ENCODE data around the gene CACNA2D4.

CACNA2D4 gene

DNA sequence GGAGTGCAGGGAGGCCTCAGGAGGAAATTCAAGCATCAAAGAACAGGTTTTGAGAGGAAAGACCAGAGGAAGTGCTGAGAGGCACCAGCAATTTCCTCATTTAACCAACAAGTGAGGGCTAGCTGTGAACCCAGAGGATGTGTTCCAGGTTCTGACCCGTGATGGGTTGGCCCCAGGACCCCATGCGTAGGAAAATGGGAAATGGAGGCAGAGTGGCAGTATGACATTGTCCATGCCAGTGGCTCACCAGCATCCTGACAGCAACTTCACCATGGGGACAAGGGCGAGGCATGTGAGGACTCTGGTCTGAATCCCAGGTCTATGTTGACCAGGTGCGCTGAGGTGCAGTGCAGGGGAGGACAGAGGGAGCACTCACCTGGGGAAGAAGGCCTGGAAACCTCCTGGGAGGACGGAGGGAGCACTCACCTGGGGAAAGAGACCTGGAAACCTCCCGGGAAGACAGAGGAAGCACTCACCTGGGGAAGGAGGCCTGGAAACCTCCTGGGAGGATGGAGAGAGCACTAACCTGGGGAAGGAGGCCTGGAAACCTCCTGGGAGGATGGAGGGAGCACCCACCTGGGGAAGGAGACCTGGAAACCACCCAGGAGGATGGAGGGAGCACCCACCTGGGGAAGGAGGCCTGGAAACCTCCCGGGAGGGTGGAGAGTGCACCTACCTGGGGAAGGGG is 6.7 kb upstream of the CACNA2D4 start:
- no peaks in the 10 kb centered on the region for H3K36me3 ChIP-seq (ENCODE audit: insufficient read depth, low read depth, low read length)
- no peak overlapping the region for H3K27ac ChIP-seq (ENCODE audit: low read length)
- H3K4me1 ChIP-seq (ENCODE audit: insufficient read depth, low read length), result no peaks in the 10 kb centered on the region
- H3K9me3 ChIP-seq (ENCODE audit: insufficient read depth, low read depth, low read length), result no peaks in the 10 kb centered on the region
- no peaks in the 10 kb centered on the region for H3K27me3 ChIP-seq (ENCODE audit: insufficient read depth, low read length)
- H3K9ac ChIP-seq (ENCODE audit: low read depth, low read length), result no peak overlapping the region
- H3K4me3 ChIP-seq (ENCODE audit: low read length), result no peak overlapping the region

GRCh38 chr12:1922985-1923384 is 4.5 kb upstream of the CACNA2D4 start:
- Histone ChIP-seq H3K27me3 (ENCODE audit: insufficient read depth, low read length) (no peaks in the 10 kb centered on the region), H3K9ac (ENCODE audit: low read depth, low read length) (no peak overlapping the region), H3K4me1 (ENCODE audit: insufficient read depth, low read length) (no peaks in the 10 kb centered on the region; the same call in 1 of the 2 replicates), H3K4me3 (ENCODE audit: low read length) (no peak overlapping the region), H3K36me3 (ENCODE audit: insufficient read depth, low read depth, low read length) (no peaks in the 10 kb centered on the region), H3K9me3 (ENCODE audit: insufficient read depth, low read depth, low read length) (no peaks in the 10 kb centered on the region), H3K27ac (ENCODE audit: low read length) (no peak overlapping the region)

DNA sequence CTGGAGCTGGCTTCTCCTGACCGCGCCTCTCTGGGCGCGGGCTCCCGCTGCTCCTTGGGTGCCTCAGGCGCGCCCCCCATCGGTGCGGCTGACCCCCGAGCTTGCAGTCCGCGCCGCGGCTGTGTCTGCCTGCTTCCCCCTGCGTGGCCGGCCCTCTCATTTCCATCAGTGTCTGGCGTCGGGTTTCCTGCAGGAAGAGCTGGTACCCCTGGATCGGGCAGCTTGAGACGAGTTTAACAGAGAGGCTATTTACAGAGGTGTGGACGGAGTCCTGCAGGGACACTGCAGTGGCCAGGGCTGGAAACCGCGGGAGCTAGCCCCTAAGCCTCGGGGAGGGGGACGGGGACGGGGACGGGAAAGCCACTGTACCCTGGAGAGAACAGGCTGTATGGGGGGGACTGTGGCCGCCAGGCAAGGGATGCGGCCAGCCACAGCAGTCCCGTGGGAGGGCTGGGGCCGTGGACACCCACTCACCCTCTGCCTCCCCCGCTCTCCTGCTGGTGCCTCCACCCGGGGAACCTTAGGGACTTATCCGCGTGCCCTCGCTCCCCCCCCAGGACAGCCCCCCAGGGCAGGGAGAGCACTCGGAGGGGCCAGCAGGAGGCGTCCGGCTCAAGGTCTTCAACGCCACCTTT is 3.7 kb upstream of the CACNA2D4 start:
- Histone ChIP-seq H3K27ac (ENCODE audit: low read length) (no peak overlapping the region), H3K36me3 (ENCODE audit: insufficient read depth, low read depth, low read length) (no peaks in the 10 kb centered on the region), H3K9me3 (ENCODE audit: insufficient read depth, low read depth, low read length) (no peaks in the 10 kb centered on the region), H3K9ac (ENCODE audit: low read depth, low read length) (no peak overlapping the region), H3K4me1 (ENCODE audit: insufficient read depth, low read length) (no peaks in the 10 kb centered on the region; the same call in 1 of the 2 replicates), H3K4me3 (ENCODE audit: low read length) (no peak overlapping the region), H3K27me3 (ENCODE audit: insufficient read depth, low read length) (no peaks in the 10 kb centered on the region)

DNA sequence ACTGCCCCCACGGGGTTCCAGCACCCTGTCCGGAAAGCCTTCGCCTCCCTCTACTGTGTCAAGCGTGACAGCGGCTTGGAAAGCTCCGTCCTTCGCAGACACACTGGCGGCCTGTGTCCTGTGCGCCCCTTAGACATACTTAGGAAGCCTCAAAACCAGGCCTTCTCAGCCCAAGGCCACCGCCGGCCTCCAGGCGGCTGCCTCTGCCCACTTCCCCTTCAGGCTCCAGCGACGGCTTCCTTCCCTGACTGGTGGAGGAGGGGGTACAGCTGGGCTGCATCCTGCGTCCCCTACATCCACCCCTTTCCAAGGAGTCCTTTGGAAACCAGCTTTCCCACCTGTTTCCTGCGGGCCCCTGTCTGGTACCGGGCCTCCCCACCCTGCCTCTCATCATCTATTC is 2.5 kb upstream of the CACNA2D4 start:
- no peaks in the 10 kb centered on the region for H3K27me3 ChIP-seq (ENCODE audit: insufficient read depth, low read length)
- H3K9ac ChIP-seq (ENCODE audit: low read depth, low read length), result no peak overlapping the region
- no peaks in the 10 kb centered on the region; the same call in 1 of the 2 replicates for H3K4me1 ChIP-seq (ENCODE audit: insufficient read depth, low read length)

DNA sequence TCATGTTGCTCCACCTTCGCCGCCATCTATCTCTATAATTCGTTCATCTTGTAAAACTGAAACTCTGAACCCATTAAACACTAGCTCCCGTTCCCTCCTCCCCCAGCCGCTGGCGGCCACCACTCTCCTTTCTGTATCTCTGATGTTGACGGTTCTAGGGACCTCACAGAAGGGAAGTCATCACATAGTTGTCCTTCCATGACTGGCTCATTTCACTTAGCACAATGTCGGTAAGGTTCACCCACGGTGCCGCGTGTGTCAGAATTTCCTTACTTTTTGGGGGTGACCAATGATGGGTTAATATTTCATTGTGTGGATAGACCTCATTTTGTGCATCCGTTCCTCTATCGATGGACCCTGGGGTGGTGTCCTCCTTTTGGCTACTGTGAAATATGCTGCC is 2.0 kb upstream of the CACNA2D4 start:
- Histone ChIP-seq H3K4me3 (ENCODE audit: low read length) (no peak overlapping the region), H3K9me3 (ENCODE audit: insufficient read depth, low read depth, low read length) (no peaks in the 10 kb centered on the region), H3K27ac (ENCODE audit: low read length) (no peak overlapping the region), H3K9ac (ENCODE audit: low read depth, low read length) (no peak overlapping the region), H3K27me3 (ENCODE audit: insufficient read depth, low read length) (no peaks in the 10 kb centered on the region), H3K36me3 (ENCODE audit: insufficient read depth, low read depth, low read length) (no peaks in the 10 kb centered on the region), H3K4me1 (ENCODE audit: insufficient read depth, low read length) (no peaks in the 10 kb centered on the region; the same call in 1 of the 2 replicates)

More for the DNA sequence above, 2.5 kb upstream of the CACNA2D4 start:
- Histone ChIP-seq H3K36me3 (ENCODE audit: insufficient read depth, low read depth, low read length) (no peaks in the 10 kb centered on the region), H3K4me3 (ENCODE audit: low read length) (no peak overlapping the region), H3K27ac (ENCODE audit: low read length) (no peak overlapping the region), H3K9me3 (ENCODE audit: insufficient read depth, low read depth, low read length) (no peaks in the 10 kb centered on the region)

- H3K4me3 ChIP-seq (ENCODE audit: low read length), result no peak overlapping the region
- H3K9me3 ChIP-seq (ENCODE audit: insufficient read depth, low read depth, low read length), result no peaks in the 10 kb centered on the region
- no peak overlapping the region for H3K27ac ChIP-seq (ENCODE audit: low read length)
- no peak overlapping the region for H3K9ac ChIP-seq (ENCODE audit: low read depth, low read length)
- no peaks in the 10 kb centered on the region for H3K27me3 ChIP-seq (ENCODE audit: insufficient read depth, low read length)
- H3K36me3 ChIP-seq (ENCODE audit: insufficient read depth, low read depth, low read length), result no peaks in the 10 kb centered on the region
- no peaks in the 10 kb centered on the region; the same call in 1 of the 2 replicates for H3K4me1 ChIP-seq (ENCODE audit: insufficient read depth, low read length)
Measured at GRCh38 chr12:1919763-1920162, 1.3 kb upstream of the CACNA2D4 start.

- Histone ChIP-seq H3K36me3 (ENCODE audit: insufficient read depth, low read depth, low read length) (no peaks in the 10 kb centered on the region), H3K4me1 (ENCODE audit: insufficient read depth, low read length) (no peaks in the 10 kb centered on the region; the same call in 1 of the 2 replicates), H3K9me3 (ENCODE audit: insufficient read depth, low read depth, low read length) (no peaks in the 10 kb centered on the region), H3K9ac (ENCODE audit: low read depth, low read length) (no peak overlapping the region), H3K27ac (ENCODE audit: low read length) (no peak overlapping the region), H3K4me3 (ENCODE audit: low read length) (no peak overlapping the region), H3K27me3 (ENCODE audit: insufficient read depth, low read length) (no peaks in the 10 kb centered on the region)
Measured at GRCh38 chr12:1919284-1919683, 832 bp upstream of the CACNA2D4 start.

GRCh38 chr12:1918884-1919236 is 408 bp upstream of the CACNA2D4 start:
- Histone ChIP-seq H3K27ac (ENCODE audit: low read length) (no peak overlapping the region), H3K4me1 (ENCODE audit: insufficient read depth, low read length) (no peaks in the 10 kb centered on the region; the same call in 1 of the 2 replicates), H3K36me3 (ENCODE audit: insufficient read depth, low read depth, low read length) (no peaks in the 10 kb centered on the region), H3K9ac (ENCODE audit: low read depth, low read length) (no peak overlapping the region), H3K9me3 (ENCODE audit: insufficient read depth, low read depth, low read length) (no peaks in the 10 kb centered on the region), H3K4me3 (ENCODE audit: low read length) (no peak overlapping the region), H3K27me3 (ENCODE audit: insufficient read depth, low read length) (no peaks in the 10 kb centered on the region)

DNA sequence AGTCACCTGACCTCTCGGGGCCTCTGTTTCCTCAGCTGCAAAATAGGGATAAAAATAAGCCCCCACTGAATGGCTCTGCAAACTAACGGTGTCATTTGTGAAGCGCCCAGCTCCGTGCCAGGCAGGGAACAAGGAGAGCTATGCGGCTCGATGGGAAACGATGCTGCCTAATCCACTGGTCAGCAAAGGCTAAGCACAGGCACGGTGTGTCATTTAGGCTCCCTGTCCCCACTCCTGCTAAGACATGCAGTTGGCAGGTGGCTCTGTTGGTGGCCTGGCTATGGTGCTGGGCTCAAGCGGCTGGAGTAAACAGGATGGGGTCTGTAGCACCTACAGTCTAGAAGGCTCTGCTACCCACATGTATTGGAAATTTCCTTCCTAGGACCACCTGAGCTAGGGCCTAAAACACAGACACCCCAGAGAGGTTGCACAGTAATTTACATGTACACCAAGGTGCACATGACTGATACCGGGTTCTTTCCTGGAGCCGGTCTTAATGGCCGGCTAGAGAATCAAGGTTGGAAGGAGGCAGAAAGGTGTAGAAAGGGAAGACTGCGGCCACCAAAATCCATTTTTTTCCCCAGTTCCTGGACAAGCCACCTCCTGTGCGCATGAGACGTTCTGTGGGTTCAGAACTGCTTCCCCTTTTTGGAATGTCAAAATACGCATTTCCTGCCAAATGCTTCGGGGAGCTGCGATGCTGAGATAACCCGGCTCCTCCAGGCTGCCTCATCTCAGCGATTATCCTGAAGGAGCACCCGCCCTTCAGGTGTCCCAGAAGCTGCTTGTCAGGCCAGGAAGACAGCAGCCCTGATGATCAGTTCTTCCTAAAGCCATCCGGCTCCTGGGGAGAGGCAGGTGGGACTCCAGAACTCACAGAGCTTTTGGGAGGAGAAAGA is 1.0 kb downstream of the CACNA2D4 start:
- no peaks in the 10 kb centered on the region for H3K27me3 ChIP-seq (ENCODE audit: insufficient read depth, low read length)
- H3K9ac ChIP-seq (ENCODE audit: low read depth, low read length), result no peak overlapping the region
- no peaks in the 10 kb centered on the region for H3K9me3 ChIP-seq (ENCODE audit: insufficient read depth, low read depth, low read length)
- no peak overlapping the region for H3K4me3 ChIP-seq (ENCODE audit: low read length)
- H3K27ac ChIP-seq (ENCODE audit: low read length), result no peak overlapping the region
- no peaks in the 10 kb centered on the region; the same call in 1 of the 2 replicates for H3K4me1 ChIP-seq (ENCODE audit: insufficient read depth, low read length)
- no peaks in the 10 kb centered on the region for H3K36me3 ChIP-seq (ENCODE audit: insufficient read depth, low read depth, low read length)

DNA sequence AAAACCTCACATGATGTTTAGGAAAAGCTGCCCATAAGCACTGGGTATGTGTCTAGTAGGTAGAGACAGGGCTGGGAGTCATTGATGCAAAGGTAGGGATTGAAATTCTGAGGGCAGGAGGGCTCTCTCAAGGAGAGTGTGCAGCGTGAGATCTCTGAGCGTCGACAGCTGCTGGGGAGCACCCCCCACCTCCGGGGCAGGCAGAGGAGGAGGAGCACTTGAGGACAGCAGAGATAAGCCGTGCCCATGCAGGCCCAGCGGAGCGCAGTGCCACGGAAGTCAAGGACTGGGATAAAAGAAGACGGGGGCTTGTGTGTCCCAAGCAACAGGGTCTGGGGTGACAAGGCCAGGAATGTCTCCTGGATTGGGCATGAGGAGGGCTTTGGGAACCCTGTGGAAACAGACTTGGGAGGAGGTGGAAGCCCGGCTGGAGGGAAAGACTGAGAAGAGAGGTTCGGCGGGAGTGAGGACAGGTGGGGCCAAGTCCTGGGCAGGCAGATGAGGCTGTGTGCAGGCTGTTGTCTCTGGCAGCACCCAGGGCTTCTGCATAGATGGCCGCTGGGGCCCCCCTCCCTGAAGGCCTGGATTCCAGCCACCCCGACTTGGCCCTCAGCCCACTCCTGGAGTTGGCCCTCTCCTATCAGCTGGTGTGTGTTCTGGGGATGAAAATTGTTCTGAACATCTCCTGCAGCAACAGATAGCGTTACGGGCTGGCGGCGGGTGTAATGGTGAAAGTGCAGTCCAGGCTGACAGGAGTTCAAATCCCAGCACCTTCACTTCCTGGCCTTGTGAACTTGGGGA is 1.9 kb downstream of the CACNA2D4 start:
- Histone ChIP-seq H3K4me3 (ENCODE audit: low read length) (no peak overlapping the region), H3K27ac (ENCODE audit: low read length) (no peak overlapping the region), H3K9me3 (ENCODE audit: insufficient read depth, low read depth, low read length) (no peaks in the 10 kb centered on the region), H3K4me1 (ENCODE audit: insufficient read depth, low read length) (no peaks in the 10 kb centered on the region; the same call in 1 of the 2 replicates), H3K27me3 (ENCODE audit: insufficient read depth, low read length) (no peaks in the 10 kb centered on the region), H3K9ac (ENCODE audit: low read depth, low read length) (no peak overlapping the region), H3K36me3 (ENCODE audit: insufficient read depth, low read depth, low read length) (no peaks in the 10 kb centered on the region)
